DOHH2 (cell line): ENCODE measurements around the gene TSPAN32.

Experiments used
- H3F3A ChIP-seq: fragments of 200-600 bp; sonication (generic), shearing (Covaris generic); 2 replicates; pipeline ENCODE4 v1.6.0; 2016; ENCODE audit warnings: antibody characterized with exemption, mild to moderate bottlenecking; ENCODE audit not compliant: control insufficient read depth, insufficient read depth
- H3K27ac ChIP-seq: fragments of 200-600 bp; sonication (generic); 2 replicates; pipeline ENCODE4 v1.5.1; 2014; ENCODE audit warnings: low read depth, mild to moderate bottlenecking, low read length, moderate library complexity
- H3K27me3 ChIP-seq: fragments of 200-600 bp; sonication (generic); 2 replicates; pipeline ENCODE4 v1.6.1; 2014; ENCODE audit warnings: mild to moderate bottlenecking, low read length, mixed read lengths; ENCODE audit not compliant: control insufficient read depth
- H3K36me3 ChIP-seq: fragments of 200-600 bp; sonication (generic); 2 replicates; pipeline ENCODE4 v1.6.1; 2014; ENCODE audit warnings: mild to moderate bottlenecking, low read length, moderate library complexity, mixed read lengths; ENCODE audit not compliant: control insufficient read depth
- H3K4me1 ChIP-seq: fragments of 200-600 bp; sonication (generic); 2 replicates; pipeline ENCODE4 v1.6.1; 2014; ENCODE audit warnings: mild to moderate bottlenecking, low read length, mixed read lengths; ENCODE audit not compliant: control insufficient read depth
- H3K4me2 ChIP-seq: fragments of 200-600 bp; sonication (generic); 2 replicates; pipeline ENCODE4 v1.6.0; 2014; ENCODE audit warnings: mild to moderate bottlenecking, low read length, moderate library complexity
- H3K4me3 ChIP-seq: fragments of 200-600 bp; sonication (generic); 2 replicates; pipeline ENCODE4 v1.5.1; 2014; ENCODE audit warnings: mild to moderate bottlenecking, low read length, mixed read lengths
- H3K79me2 ChIP-seq: fragments of 200-600 bp; sonication (generic); 2 replicates; pipeline ENCODE4 v1.6.1; 2014; ENCODE audit warnings: mild to moderate bottlenecking, low read length, mixed read lengths; ENCODE audit not compliant: control insufficient read depth
- H3K9me2 ChIP-seq: fragments of 200-600 bp; sonication (generic); replicated peaks from 2 replicates; pipeline ENCODE4 v1.6.1; 2014; ENCODE audit warnings: mild to moderate bottlenecking, low read length, mixed read lengths; ENCODE audit not compliant: control insufficient read depth
- H3K9me3 ChIP-seq: fragments of 200-600 bp; sonication (generic); 2 replicates; pipeline ENCODE4 v1.6.1; 2014; ENCODE audit warnings: antibody characterized with exemption, low read length, mixed read lengths; ENCODE audit not compliant: control insufficient read depth, insufficient read depth
- H4K20me1 ChIP-seq: fragments of 200-600 bp; sonication (generic); 2 replicates; pipeline ENCODE4 v1.6.0; 2014; ENCODE audit warnings: low read depth, mild to moderate bottlenecking, antibody characterized with exemption, low read length, moderate library complexity; ENCODE audit not compliant: control insufficient read depth, insufficient read depth
- CTCF ChIP-seq: fragments of 200-600 bp; sonication (generic); IDR thresholded peaks from one replicate; pipeline ENCODE4 v1.5.1; 2014; ENCODE audit warnings: antibody characterized with exemption, mild to moderate bottlenecking, low read depth, low read length; ENCODE audit not compliant: poor library complexity, severe bottlenecking
- EZH2phosphoT487 ChIP-seq: fragments of 200-600 bp; sonication (generic); IDR thresholded peaks from 2 replicates; pipeline ENCODE4 v1.6.1; 2017; ENCODE audit warnings: borderline replicate concordance, mild to moderate bottlenecking, antibody characterized with exemption, low read length, moderate library complexity, mixed read lengths

TSPAN32 gene

GRCh38 chr11:2319791-2320472 is 18.1 kb downstream of the TSPAN32 start:
- H4K20me1 ChIP-seq: no peaks in the 10 kb centered on the region
- no peak overlapping the region for H3K4me3 ChIP-seq
- no peaks in the 10 kb centered on the region for H3K4me1 ChIP-seq
- no peaks in the 10 kb centered on the region for H3F3A ChIP-seq
- no peaks in the 10 kb centered on the region for H3K9me3 ChIP-seq
- H3K9me2 ChIP-seq: no peaks in the 10 kb centered on the region
- H3K79me2 ChIP-seq: no peaks in the 10 kb centered on the region
- H3K27ac ChIP-seq: no peak overlapping the region
- no peaks in the 10 kb centered on the region for H3K27me3 ChIP-seq
- H3K36me3 ChIP-seq: no peaks in the 10 kb centered on the region
- H3K4me2 ChIP-seq: no peak overlapping the region
- no peak for TF ChIP-seq CTCF
- TF ChIP-seq EZH2phosphoT487: no peak

- Histone ChIP-seq H3K27me3 (no peaks in the 10 kb centered on the region), H3K4me2 (no peak overlapping the region), H4K20me1 (no peaks in the 10 kb centered on the region), H3K9me3 (no peaks in the 10 kb centered on the region), H3F3A (no peaks in the 10 kb centered on the region), H3K27ac (no peak overlapping the region), H3K79me2 (no peaks in the 10 kb centered on the region), H3K36me3 (no peaks in the 10 kb centered on the region), H3K9me2 (no peaks in the 10 kb centered on the region), H3K4me3 (no peak overlapping the region), H3K4me1 (no peaks in the 10 kb centered on the region)
- TF ChIP-seq CTCF (no peak), EZH2phosphoT487 (no peak)
These were observed 18.9 kb downstream of the TSPAN32 start for GRCh38 chr11:2320568-2321310.

GRCh38 chr11:2321311-2321683 is 19.5 kb downstream of the TSPAN32 start:
- H3K27ac ChIP-seq: no peak overlapping the region
- no peaks in the 10 kb centered on the region for H3F3A ChIP-seq
- no peaks in the 10 kb centered on the region for H3K9me3 ChIP-seq
- H3K9me2 ChIP-seq: no peaks in the 10 kb centered on the region
- TF ChIP-seq CTCF (no peak), EZH2phosphoT487 (no peak)
- H3K4me3 ChIP-seq: no peak overlapping the region
- no peaks in the 10 kb centered on the region for H4K20me1 ChIP-seq
- no peaks in the 10 kb centered on the region for H3K36me3 ChIP-seq
- no peak overlapping the region for H3K4me2 ChIP-seq
- H3K27me3 ChIP-seq: no peaks in the 10 kb centered on the region
- H3K4me1 ChIP-seq: no peaks in the 10 kb centered on the region
- H3K79me2 ChIP-seq: no peaks in the 10 kb centered on the region
